HCT116 (cell line): Measurements from ENCODE around the gene GYS1. TPM values are rescaled to one million over a fixed set of nuclear protein-coding genes. Genes with fewer than 3 reads are reported as not detected.
"Not testable (repeated sequence)": the region's sequence is repeated elsewhere in the genome, so short reads cannot be mapped to it uniquely, and the experiment has no call there.

Source experiments
- ATAC-seq: fragments of 200-7000 bp; cut with Tn5 transposase; 2 replicates; pipeline ENCODE4 v1.9.1; 2020; ENCODE audit warnings: mild to moderate bottlenecking, moderate library complexity
- BruUV-seq: library from RNA; stranded (reverse); fragments of 400-500 nt; replicated peaks from 2 replicates; lab custom pipeline; 2021; lab: Mats Ljungman, UMichigan
- CTCF ChIA-PET: fragments of 300-600 bp; sonication (Branson Sonifier 250); formaldehyde crosslinking; loops from one replicate; lab custom pipeline; 2021; ENCODE audit warnings: antibody characterized with exemption; lab: Charles Lee
- POLR2A ChIA-PET: fragments of 300-600, 350-600 bp; sonication (Branson Sonifier 250); formaldehyde crosslinking; loops from one replicate; lab custom pipeline; 2021; ENCODE audit warnings: antibody characterized with exemption; lab: Charles Lee
- RAD21 ChIA-PET, 2 experiments: fragments of 300-600 bp; sonication (Branson Sonifier 250); formaldehyde crosslinking; loops; one replicate each; lab custom pipeline; 2023; ENCODE audit warnings: low total read pairs in 2 of 2; ENCODE audit not compliant: uncharacterized antibody in 2 of 2, unreplicated experiment in 2 of 2, low non-redundant PET in 1 of 2; lab: Charles Lee
- DNase-seq: peaks from one replicate; pipeline ENCODE4 v3.0.0-alpha.2; 2010; ENCODE audit warnings: low read depth, low spot score
- H2AFZ ChIP-seq: fragments of 200-600 bp; shearing (Covaris generic), sonication (generic); 2 replicates; pipeline ENCODE4 v1.6.1; 2017; ENCODE audit warnings: low read depth, mixed run types, mixed read lengths, antibody characterized with exemption, low read length; ENCODE audit not compliant: poor library complexity, severe bottlenecking
- H3K27ac ChIP-seq: 2 replicates; pipeline ENCODE4 v1.5.1; 2012; ENCODE audit warnings: low read depth, low read length
- H3K27me3 ChIP-seq: fragments of 200-600 bp; sonication (generic); 2 replicates; pipeline ENCODE4 v1.6.1; 2016; ENCODE audit warnings: mixed run types, low read length, mixed read lengths; ENCODE audit not compliant: insufficient read depth
- H3K36me3 ChIP-seq, 2 experiments: fragments of 200-500 bp in 1 of 2; fragments of 200-600 bp in 1 of 2; sonication (Bioruptor generic) in 1 of 2; sonication (generic) in 1 of 2; 2 replicates each; pipeline versions ENCODE4 v1.5.1 to v1.6.1; 2014 to 2016; ENCODE audit warnings: low read length in 2 of 2, inconsistent platforms in 1 of 2, mixed read lengths in 1 of 2, mixed run types in 1 of 2; ENCODE audit not compliant: insufficient read depth in 2 of 2, control insufficient read depth in 1 of 2
- H3K4me1 ChIP-seq, 2 experiments: fragments of 200-600 bp in 1 of 2; sonication (generic) in 1 of 2; 2 replicates each; pipeline versions ENCODE4 v1.5.1 to v1.6.1; 2012 to 2017; ENCODE audit warnings: low read length in 2 of 2, inconsistent platforms in 1 of 2, mild to moderate bottlenecking in 1 of 2, mixed read lengths in 1 of 2, mixed run types in 1 of 2, moderate library complexity in 1 of 2; ENCODE audit not compliant: insufficient read depth in 2 of 2, control insufficient read depth in 1 of 2
- H3K4me2 ChIP-seq: fragments of 200-600 bp; sonication (generic); 2 replicates; pipeline ENCODE4 v1.6.1; 2017; ENCODE audit warnings: mixed run types, low read length, mixed read lengths
- H3K4me3 ChIP-seq, 2 experiments: fragments of 200-600 bp in 1 of 2; sonication (generic) in 1 of 2; replicated peaks in 1 of 2; 2 replicates each; pipeline ENCODE4 v1.5.1; 2011 to 2016; ENCODE audit warnings: low read length in 2 of 2, control low read depth in 1 of 2, low read depth in 1 of 2, mild to moderate bottlenecking in 1 of 2, mixed read lengths in 1 of 2, mixed run types in 1 of 2
- H3K79me2 ChIP-seq: fragments of 200-600 bp; sonication (generic); 2 replicates; pipeline ENCODE4 v1.6.1; 2017; ENCODE audit warnings: mild to moderate bottlenecking, mixed run types, low read length, moderate library complexity, mixed read lengths; ENCODE audit not compliant: insufficient read depth
- H3K9ac ChIP-seq: fragments of 200-600 bp; sonication (generic); 2 replicates; pipeline ENCODE4 v1.6.1; 2016; ENCODE audit warnings: low read length, mixed read lengths
- H3K9me2 ChIP-seq: fragments of 200-600 bp; sonication (generic), shearing (Covaris generic); 2 replicates; pipeline ENCODE4 v1.6.1; 2017; ENCODE audit warnings: mixed run types, mild to moderate bottlenecking, moderate library complexity; ENCODE audit not compliant: insufficient read depth
- H3K9me3 ChIP-seq, 2 experiments: fragments of 200-500 bp in 1 of 2; fragments of 200-600 bp in 1 of 2; sonication (Bioruptor generic) in 1 of 2; sonication (generic) in 1 of 2; 2 replicates each; pipeline ENCODE4 v1.6.1; 2014 to 2017; ENCODE audit warnings: low read length in 2 of 2, mixed read lengths in 2 of 2, inconsistent platforms in 1 of 2, low read depth in 1 of 2, mild to moderate bottlenecking in 1 of 2, mixed run types in 1 of 2, moderate library complexity in 1 of 2; ENCODE audit not compliant: control insufficient read depth in 1 of 2, insufficient read depth in 1 of 2
- H4K20me1 ChIP-seq: fragments of 200-600 bp; sonication (generic), shearing (Covaris generic); 2 replicates; pipeline ENCODE4 v1.6.1; 2017; ENCODE audit warnings: mixed run types, mild to moderate bottlenecking, moderate library complexity; ENCODE audit not compliant: insufficient read depth
- EGR1 ChIP-seq: IDR thresholded peaks from 2 replicates; pipeline ENCODE4 v1.6.1; 2012; ENCODE audit warnings: low read depth
- EZH2phosphoT487 ChIP-seq: fragments of 200-600 bp; IDR thresholded peaks from 2 replicates; pipeline ENCODE4 v1.6.1; 2018; ENCODE audit warnings: antibody characterized with exemption, borderline replicate concordance
- MAX ChIP-seq: IDR thresholded peaks from 2 replicates; pipeline ENCODE4 v1.6.1; 2012
- RAD21 ChIP-seq: IDR thresholded peaks from 2 replicates; pipeline ENCODE4 v1.6.1; 2012; ENCODE audit warnings: low read depth, mild to moderate bottlenecking
- SIN3A ChIP-seq: IDR thresholded peaks from 2 replicates; pipeline ENCODE4 v1.6.1; 2012; ENCODE audit warnings: low read depth
- SP1 ChIP-seq: IDR thresholded peaks from 2 replicates; pipeline ENCODE4 v1.6.1; 2012; ENCODE audit warnings: low read depth
- SRF ChIP-seq: IDR thresholded peaks from 2 replicates; pipeline ENCODE4 v1.6.1; 2012; ENCODE audit warnings: low read depth
- ZFX ChIP-seq: fragments of 450-650 bp; IDR thresholded peaks from 2 replicates; pipeline ENCODE4 v1.6.1; 2017
- intact Hi-C: fragments of 100-400 bp; cut with micrococcal nuclease; formaldehyde crosslinking; loops from 2 replicates; pipeline ENCODE4 v1.10.0; 2022
- total RNA-seq: library from RNA; stranded (reverse); gene quantifications from one replicate; pipeline ENCODE4 v1.2.1, GENCODE V29; 2021; ENCODE audit not compliant: unreplicated experiment
- TF ChIP-seq, protein P1 (sequence below): IDR thresholded peaks from 2 replicates; pipeline ENCODE4 v1.6.1; 2012; ENCODE audit warnings: low read depth
- TF ChIP-seq, protein P2 (sequence below), 3 experiments: fragments of 200-600 bp in 1 of 3; sonication (generic) in 1 of 3; IDR thresholded peaks in 2 of 3; conservative IDR thresholded peaks in 1 of 3; 2 replicates each; pipeline ENCODE4 v1.5.1; 2012 to 2017; ENCODE audit warnings: low read depth in 2 of 3, low read length in 2 of 3, antibody characterized with exemption in 1 of 3, borderline replicate concordance in 1 of 3, control low read depth in 1 of 3, mild to moderate bottlenecking in 1 of 3, mixed read lengths in 1 of 3, mixed run types in 1 of 3, moderate library complexity in 1 of 3; ENCODE audit not compliant: insufficient read depth in 1 of 3

GYS1 gene
- total RNA-seq, 1 experiment from 2014 or later: 50.7 TPM

DNA sequence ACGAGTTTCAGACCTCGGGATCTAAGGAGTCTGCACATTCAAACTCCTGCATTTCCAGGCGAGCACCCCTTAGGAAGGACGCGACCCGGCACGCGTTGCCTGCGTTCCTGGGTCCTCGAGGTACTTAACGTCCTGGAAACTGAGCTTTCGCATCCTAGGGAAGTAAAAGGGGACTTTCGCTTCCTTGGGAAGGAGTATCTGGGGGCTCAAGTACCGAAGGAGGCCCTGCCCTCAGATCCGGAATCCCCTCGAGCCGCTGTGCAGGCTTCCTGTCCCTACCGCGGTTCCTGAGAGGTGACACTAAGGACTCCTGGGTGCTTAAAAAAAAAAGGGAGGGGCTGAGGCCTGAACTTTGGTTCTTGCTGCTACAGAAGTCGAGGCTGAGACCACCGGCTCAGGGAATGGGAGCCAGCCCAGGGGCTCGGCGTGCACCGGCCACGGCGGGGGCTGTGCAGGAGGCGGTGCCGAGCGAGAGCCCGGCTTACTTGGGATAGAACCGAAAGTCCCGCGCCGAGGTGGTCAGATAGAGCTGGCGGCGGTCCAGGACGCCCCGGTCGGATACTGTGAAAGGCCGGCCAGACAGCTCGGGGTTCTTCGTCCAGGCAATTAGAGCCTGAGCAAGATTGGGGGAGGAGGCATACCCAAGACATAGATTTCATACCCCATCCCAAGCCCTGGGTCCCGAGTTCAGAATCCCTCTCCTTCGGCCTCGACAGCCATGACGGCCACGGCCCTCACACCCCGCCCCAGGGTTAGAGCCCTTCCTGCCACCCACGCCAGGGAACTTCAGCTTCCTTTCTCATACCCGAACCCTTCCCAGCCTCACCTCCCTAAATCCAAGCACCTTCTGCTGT lies 25.5 kb upstream of the GYS1 start:
- Histone ChIP-seq H3K4me3 (peak overlapping the region; percentile 53 to 60), H3K27ac (peak overlapping the region; percentile 95)
- ATAC-seq: peak; percentile 16

GRCh38 chr19:49017666-49018351 lies 24.7 kb upstream of the GYS1 start:
- no peaks in the 10 kb centered on the region for H3K9me2 ChIP-seq
- H2AFZ ChIP-seq: no peak overlapping the region
- no peaks in the 10 kb centered on the region for H3K9me3 ChIP-seq
- H3K4me2 ChIP-seq: peak overlapping the region; percentile 95
- ChIA-PET CTCF (interaction anchor here (0.8 to 4.3 kb wide), 6 partner anchors 14 to 222 kb away, joined by 3 to 44 read pairs (median 6); partner anchors contain the start of genes GYS1 and RUVBL2), POLR2A (interaction anchor here (0.6 to 2.3 kb wide), 3 partner anchors 24 to 38 kb away, joined by 3 to 9 read pairs (median 7); partner anchors contain the start of genes GYS1 and RUVBL2), RAD21 (no interaction called here)
- no TSS peak for BruUV-seq
- DNase-seq (peak; percentile 60), ATAC-seq (peak; percentile 73)
- H3K4me3 ChIP-seq: peak overlapping the region; percentile 53 to 60
- peak overlapping the region; percentile 95 for H3K27ac ChIP-seq
- intact Hi-C loops: no loop called here
- H3K27me3 ChIP-seq: no peaks in the 10 kb centered on the region
- H3K79me2 ChIP-seq: no peaks in the 10 kb centered on the region
- H3K4me1 ChIP-seq: peaks cover 31 to 55% of the 10 kb centered on the region in 2 experiments
- no peaks in the 10 kb centered on the region for H4K20me1 ChIP-seq
- H3K36me3 ChIP-seq: peaks cover 6 to 11% of the 10 kb centered on the region in 2 experiments; a peak in 2 of 4 replicates
- peak overlapping the region; percentile 77 for H3K9ac ChIP-seq
- no peak for TF ChIP-seq ZFX
- TF ChIP-seq EGR1: peak; percentile 80
- TF ChIP-seq, protein P1, sequence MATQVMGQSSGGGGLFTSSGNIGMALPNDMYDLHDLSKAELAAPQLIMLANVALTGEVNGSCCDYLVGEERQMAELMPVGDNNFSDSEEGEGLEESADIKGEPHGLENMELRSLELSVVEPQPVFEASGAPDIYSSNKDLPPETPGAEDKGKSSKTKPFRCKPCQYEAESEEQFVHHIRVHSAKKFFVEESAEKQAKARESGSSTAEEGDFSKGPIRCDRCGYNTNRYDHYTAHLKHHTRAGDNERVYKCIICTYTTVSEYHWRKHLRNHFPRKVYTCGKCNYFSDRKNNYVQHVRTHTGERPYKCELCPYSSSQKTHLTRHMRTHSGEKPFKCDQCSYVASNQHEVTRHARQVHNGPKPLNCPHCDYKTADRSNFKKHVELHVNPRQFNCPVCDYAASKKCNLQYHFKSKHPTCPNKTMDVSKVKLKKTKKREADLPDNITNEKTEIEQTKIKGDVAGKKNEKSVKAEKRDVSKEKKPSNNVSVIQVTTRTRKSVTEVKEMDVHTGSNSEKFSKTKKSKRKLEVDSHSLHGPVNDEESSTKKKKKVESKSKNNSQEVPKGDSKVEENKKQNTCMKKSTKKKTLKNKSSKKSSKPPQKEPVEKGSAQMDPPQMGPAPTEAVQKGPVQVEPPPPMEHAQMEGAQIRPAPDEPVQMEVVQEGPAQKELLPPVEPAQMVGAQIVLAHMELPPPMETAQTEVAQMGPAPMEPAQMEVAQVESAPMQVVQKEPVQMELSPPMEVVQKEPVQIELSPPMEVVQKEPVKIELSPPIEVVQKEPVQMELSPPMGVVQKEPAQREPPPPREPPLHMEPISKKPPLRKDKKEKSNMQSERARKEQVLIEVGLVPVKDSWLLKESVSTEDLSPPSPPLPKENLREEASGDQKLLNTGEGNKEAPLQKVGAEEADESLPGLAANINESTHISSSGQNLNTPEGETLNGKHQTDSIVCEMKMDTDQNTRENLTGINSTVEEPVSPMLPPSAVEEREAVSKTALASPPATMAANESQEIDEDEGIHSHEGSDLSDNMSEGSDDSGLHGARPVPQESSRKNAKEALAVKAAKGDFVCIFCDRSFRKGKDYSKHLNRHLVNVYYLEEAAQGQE: no peak
- TF ChIP-seq EZH2phosphoT487: no peak
- TF ChIP-seq SP1: no peak; the same call in 1 of the 2 replicates
- TF ChIP-seq MAX: peak; percentile 55
- TF ChIP-seq, protein P2, sequence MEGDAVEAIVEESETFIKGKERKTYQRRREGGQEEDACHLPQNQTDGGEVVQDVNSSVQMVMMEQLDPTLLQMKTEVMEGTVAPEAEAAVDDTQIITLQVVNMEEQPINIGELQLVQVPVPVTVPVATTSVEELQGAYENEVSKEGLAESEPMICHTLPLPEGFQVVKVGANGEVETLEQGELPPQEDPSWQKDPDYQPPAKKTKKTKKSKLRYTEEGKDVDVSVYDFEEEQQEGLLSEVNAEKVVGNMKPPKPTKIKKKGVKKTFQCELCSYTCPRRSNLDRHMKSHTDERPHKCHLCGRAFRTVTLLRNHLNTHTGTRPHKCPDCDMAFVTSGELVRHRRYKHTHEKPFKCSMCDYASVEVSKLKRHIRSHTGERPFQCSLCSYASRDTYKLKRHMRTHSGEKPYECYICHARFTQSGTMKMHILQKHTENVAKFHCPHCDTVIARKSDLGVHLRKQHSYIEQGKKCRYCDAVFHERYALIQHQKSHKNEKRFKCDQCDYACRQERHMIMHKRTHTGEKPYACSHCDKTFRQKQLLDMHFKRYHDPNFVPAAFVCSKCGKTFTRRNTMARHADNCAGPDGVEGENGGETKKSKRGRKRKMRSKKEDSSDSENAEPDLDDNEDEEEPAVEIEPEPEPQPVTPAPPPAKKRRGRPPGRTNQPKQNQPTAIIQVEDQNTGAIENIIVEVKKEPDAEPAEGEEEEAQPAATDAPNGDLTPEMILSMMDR (IDR thresholded peaks at IDR 0.05 in 2 of 3, conservative IDR thresholded peaks at IDR 0.05 in 1 of 3; ENCODE audit: borderline replicate concordance in 1 of 3, insufficient read depth in 1 of 3, low read depth in 2 of 3, low read length in 2 of 3): peak in 2 of 3 experiments; percentile 47 to 53; a peak in 4 of 6 replicates
- no peak for TF ChIP-seq SRF
- peak; percentile 66; the same call in 1 of the 2 replicates for TF ChIP-seq SIN3A
- no peak for TF ChIP-seq RAD21

More for the DNA sequence above, 25.5 kb upstream of the GYS1 start:
- RAD21 ChIA-PET, H2AFZ ChIP-seq, H4K20me1 ChIP-seq, H3K79me2 ChIP-seq, intact Hi-C loops, DNase-seq, H3K9me3 ChIP-seq, H3K27me3 ChIP-seq, H3K9me2 ChIP-seq: not testable (repeated sequence)
- BruUV-seq: TSS peak; percentile 97
- ChIA-PET CTCF (interaction anchor here (1.1 to 4.3 kb wide), 10 partner anchors 13 to 230 kb away, joined by 3 to 44 read pairs (median 6); partner anchors contain the start of genes CGB2, CGB7, GYS1 and RUVBL2), POLR2A (interaction anchor here (0.6 to 2.3 kb wide), 7 partner anchors 15 to 147 kb away, joined by 3 to 11 read pairs (median 4); partner anchors contain the start of genes CGB7, GYS1, PPP1R15A and RUVBL2)
- H3K36me3 ChIP-seq: peaks cover 6 to 11% of the 10 kb centered on the region in 2 experiments; a peak in 2 of 4 replicates
- peaks cover 31 to 55% of the 10 kb centered on the region in 2 experiments for H3K4me1 ChIP-seq
- TF ChIP-seq EGR1: peak; percentile 69
- peak overlapping the region; percentile 95 for H3K4me2 ChIP-seq
- peak overlapping the region; percentile 77 for H3K9ac ChIP-seq
